HG03039 (cell line): ENCODE measurements around the gene ERVW-1.
A peak's percentile ranks its signal among the peaks of the same experiment; 100 is the strongest.
"Not testable (repeated sequence)": the region's sequence is repeated elsewhere in the genome, so short reads cannot be mapped to it uniquely, and the experiment has no call there.

Source experiments
- ATAC-seq: cut with Tn5 transposase; IDR thresholded peaks from one replicate; pipeline ENCODE4 v1.9.1; 2021; ENCODE audit warnings: mild to moderate bottlenecking, moderate library complexity; ENCODE audit not compliant: unreplicated experiment

Gene ERVW-1

DNA sequence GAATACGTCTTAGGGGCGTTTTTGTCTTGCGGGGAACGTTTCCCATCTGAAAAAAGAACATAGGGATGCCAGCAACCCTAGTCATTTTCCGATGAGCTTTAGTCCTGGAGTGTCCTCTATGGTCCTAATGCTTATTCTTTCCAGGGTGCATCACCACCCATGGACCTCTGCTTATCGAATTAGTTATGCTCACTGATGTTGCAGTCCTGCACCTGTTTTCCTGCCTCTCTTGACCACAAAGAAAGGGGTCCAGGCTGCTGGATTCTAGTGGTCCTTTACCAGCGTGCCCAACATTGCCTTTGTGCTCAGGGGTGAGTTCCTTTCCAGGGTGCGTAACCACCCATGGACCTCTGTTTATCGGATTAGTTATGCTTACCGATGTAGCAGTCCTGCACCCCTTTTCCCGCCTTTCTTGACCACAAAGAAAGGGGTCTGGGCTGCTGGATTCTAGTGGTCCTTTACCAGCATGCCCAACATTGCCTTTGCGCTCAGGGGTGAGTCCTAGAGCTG is 2.4 kb downstream of the ERVW-1 start:
- not testable (repeated sequence) for ATAC-seq

- ATAC-seq, result not testable (repeated sequence)
Observed at GRCh38 chr7:92473989-92474388, 3.8 kb downstream of the ERVW-1 start.

GRCh38 chr7:92468589-92468988 is 9.2 kb downstream of the ERVW-1 start:
- not testable (repeated sequence) for ATAC-seq

GRCh38 chr7:92466682-92467081 is 11.1 kb downstream of the ERVW-1 start:
- no peak for ATAC-seq

DNA sequence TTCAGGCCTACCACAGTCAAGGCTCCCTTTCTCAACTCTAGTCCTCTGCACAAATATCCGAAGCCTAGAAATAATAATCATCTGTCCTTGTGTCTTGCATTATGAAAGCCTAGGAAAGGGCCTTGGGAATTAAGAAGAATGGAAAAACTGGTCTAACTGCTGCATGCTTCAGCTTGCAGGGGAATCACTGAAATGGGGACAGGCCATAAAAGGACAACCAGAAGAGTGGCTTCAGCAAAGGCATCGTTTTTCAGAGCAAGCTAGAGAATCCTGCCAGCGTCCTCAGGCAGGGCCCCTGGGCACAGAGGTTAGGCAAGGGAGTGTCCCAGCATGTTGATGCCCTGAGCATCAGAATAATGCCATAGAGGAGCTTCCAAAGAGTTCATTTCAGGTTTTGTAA is 13.2 kb downstream of the ERVW-1 start:
- no peak for ATAC-seq

- ATAC-seq, result no peak
Observed at GRCh38 chr7:92462560-92462959, 15.2 kb downstream of the ERVW-1 start.

GRCh38 chr7:92461027-92462003 is 16.4 kb downstream of the ERVW-1 start:
- ATAC-seq, result peak; percentile 59

DNA sequence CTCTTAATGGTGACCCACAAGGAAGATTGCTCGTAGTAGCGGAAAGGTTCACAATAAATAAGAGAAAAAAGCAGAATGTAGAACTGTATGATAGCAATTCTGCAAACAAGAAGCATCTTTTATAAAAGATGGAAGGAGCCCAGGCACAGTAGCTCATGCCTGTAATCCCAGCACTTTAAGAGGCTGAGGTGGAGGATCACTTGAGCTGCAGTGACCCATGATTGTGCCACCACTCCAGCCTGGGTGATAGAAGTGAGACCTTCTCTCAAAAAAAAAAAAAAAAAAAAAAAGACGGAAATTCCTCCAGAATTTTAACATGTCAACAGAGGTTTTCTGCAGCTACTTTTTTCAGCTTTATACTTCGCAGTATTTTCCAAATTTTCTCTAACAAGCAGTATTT is 17.2 kb downstream of the ERVW-1 start:
- no peak for ATAC-seq

- ATAC-seq, result no peak
Observed at GRCh38 chr7:92460109-92460508, 17.6 kb downstream of the ERVW-1 start.

DNA sequence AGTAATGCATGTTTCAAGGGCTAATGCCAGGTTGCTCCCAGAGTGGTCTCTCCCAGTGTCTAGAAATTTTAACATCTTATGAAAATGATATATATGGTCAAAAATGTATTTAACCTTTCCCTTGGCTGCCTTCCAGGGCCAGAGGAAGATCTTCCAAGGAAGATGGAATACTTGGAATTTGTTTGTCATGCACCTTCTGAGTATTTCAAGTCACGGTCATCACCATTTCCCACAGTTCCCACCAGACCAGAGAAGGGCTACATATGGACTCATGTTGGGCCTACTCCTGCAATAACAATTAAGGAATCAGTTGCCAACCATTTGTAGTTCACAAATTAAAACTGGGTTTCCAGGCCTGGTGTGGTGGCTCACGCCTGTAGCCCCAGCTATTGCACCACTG is 21.5 kb downstream of the ERVW-1 start:
- no peak for ATAC-seq

DNA sequence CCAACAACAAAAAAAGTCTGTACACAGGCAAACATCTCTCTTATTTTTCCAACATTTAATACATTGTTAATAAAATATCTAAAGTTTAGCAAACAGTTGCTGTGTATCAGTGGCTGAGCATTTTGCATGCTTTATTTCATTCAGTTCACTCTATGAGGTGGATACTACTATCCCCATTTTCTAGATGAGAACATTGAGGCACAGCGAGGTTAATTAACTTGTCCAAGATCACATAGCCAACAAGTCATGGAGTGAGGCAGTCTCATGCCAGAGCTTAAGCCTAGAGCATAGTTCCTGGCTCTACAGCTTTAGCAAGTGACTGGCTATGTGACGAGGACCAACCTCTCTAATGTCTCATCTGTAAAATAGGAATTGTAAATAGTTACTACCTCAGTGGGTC is 26.1 kb downstream of the ERVW-1 start:
- ATAC-seq, result no peak

DNA sequence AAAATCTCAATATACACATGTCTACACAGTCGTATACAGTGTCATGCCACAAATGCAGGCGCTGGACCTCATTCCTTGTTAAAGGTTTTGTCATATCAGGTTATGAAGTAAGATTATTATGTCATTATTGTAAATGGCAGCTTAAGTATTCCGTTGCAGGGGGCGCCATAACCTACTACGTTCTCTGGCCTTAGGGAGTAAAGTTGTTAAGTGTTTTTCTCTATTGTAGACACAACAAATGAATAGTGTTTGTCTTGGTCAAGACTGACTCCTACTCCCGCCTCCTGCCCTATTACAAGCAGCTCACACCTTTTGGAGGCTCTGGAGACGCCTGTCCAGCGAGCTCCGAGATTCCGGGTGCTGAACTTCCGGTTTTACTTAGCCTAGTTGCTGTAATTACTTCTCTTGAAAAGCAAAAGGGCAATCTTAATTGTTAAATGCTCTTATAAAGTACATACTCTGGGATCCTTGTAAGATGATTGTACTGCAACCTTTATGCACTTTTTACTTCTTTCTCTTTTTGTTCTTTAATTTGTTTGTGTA is 29.5 kb downstream of the ERVW-1 start:
- ATAC-seq, result peak; percentile 33

GRCh38 chr7:92447345-92448204 is 30.2 kb downstream of the ERVW-1 start, which contains the start of gene GATAD1:
TSS of gene GATAD1 (plus strand) at chr7:92447482. CDS start at chr7:92447730, 248 bp downstream.
- peak; percentile 89 for ATAC-seq

GRCh38 chr7:92446869-92447344 is 30.8 kb downstream of the ERVW-1 start:
- ATAC-seq, result no peak

DNA sequence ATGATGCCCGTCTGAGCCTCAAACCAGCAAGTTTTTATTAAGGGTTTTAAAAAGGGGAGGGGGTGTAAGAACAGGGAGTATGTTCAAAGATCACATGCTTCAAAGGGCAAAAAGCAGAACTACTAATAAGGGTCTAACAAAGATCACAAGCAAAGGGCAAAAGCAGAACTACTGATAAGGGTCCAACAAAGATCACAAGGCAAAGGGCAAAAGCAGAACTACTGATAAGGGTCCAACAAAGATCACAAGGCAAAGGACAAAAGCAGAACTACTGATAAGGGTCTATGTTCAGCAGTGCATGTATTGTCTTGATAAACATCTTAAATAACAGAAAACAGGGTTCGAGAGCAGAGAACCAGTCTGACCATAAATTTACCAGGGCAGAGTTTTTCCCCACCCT is 35.0 kb downstream of the ERVW-1 start:
- ATAC-seq, result not testable (repeated sequence)

DNA sequence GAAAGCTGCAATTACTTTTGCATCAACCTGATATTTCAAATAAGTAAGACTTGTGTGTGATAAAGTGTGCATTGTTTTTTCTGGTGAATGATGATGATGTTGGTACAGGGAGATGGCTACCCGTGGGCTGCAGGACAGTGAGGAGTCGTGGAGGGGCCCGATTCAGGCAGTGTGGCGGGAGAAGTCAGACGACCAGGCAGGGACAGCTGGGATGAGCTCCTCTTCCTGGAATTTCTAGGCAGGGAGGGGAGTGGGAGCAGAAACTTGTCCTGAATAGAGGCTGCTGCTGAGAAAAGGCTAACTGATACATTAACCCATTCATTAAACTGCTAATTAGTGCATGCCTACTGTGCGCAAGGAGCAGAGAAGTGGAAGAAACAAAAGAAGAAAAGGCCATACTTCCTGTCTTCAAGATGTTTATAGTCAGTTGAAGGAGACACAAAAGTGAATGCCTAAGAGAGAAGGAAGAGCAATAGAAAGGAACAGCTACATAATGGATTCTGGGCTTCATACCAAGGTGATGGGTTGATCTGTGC is 39.7 kb downstream of the ERVW-1 start:
- ATAC-seq, result no peak

DNA sequence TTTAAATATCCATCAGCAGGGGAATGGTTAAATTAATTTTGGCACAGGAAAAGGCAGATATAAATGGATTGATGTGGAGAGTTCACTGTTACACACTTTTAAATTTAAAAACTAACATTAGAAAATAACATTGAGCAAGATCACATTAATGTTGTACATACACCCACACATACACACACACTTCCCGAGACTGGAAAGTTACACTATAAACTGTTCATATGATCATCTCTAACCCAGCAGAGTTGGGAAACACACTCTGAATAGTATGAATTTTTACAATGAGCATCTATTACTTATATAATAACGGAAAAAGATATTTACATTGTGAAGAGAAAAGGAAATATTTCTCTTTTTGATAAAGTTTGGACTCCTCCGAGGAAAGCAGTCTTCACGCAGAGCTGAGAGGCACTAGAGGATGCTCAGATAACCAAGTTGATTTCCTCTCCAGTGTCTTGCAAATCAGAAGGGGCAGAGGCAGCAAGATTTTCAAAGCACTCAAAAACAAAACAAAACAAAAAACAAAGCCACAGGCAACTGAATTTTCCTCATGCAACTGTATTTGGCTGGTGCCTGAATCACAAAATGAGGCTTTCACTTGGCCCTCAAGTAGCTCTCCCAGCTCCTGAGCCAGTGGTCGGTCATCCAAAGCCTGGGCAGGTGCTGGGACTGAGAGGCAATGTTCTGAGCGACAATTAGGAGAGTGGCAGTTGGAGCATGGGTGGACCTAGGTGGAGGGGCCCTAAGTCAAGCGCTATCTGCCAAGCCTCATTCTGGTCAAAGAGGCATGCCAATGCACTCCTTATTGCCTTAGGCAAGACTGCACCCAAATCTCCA is 40.9 kb downstream of the ERVW-1 start:
- ATAC-seq, result no peak

GRCh38 chr7:92435542-92435941 is 42.2 kb downstream of the ERVW-1 start:
- no peak for ATAC-seq

DNA sequence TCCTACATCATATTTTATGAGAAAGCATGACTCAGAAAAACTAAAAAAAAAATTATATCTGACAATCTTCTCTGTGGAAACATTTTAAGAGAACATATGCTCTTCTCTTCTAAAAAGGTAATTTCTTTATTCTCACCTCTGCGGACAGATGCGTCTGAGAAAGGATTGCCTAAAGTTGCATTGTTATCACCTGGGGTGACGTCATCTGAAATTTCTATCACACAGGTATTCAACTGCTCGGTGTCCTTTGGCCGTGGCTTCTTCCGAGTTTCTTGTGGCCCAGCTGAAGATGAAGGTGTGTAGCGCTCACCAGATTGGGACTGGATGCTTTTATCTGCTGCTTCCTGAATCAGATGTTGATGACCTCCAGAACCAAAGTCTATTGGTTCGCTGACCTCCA is 44.7 kb downstream of the ERVW-1 start:
- ATAC-seq, result no peak
